ENCODE results near the gene ARPP21. TPM values are rescaled to one million over a fixed set of nuclear protein-coding genes. Genes with fewer than 3 reads are reported as not detected.

ARPP21 gene
- total and polyA plus RNA-seq, 2 experiments from 2014 or later = not detected

DNA sequence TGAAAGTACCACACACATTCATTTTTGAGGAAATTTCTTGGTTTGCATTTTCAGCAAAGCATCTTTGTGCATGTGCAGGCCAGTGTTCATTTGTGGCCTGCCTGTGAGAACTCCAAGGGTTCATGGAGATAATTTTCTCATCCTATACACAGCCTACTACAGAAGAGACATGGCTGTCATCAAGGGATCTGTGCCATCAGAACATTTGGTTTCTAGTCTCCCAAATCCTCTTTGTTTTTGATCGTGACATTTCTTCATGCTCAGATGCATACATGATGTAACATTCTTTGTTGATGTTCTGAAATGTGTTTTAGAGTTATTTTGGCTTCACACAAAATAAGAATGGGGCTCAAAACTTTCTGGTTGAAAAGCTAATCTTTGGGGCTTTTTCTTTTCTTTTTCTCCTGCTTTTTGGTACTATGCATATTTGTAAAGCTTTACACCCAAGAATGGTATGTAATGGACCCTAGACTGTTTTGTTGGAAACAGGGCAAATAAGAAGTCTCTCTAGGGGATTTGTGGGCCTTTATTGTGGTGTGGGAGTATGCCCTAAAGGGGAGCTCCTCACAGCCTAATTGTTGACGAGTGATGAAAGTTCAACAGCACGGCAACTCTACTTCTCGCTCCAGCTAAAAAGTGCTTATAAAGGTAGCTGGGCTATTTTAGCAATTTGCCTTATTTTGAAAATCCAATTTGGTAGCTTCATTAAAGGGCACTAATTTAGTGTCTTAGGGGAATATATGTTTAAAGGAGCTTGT, 3.2 kb upstream of the ARPP21 start:
- Histone ChIP-seq H3K9me2 (ENCODE audit: insufficient read depth) (no peaks in the 10 kb centered on the region), H4K20me1 (ENCODE audit: insufficient read depth) (no peaks in the 10 kb centered on the region), H3K4me1 (ENCODE audit: insufficient read depth) (no peaks in the 10 kb centered on the region), H3K4me2 (ENCODE audit: unreplicated experiment) (no peak overlapping the region), H3F3A (ENCODE audit: insufficient read depth) (no peaks in the 10 kb centered on the region), H3K4me3 (no peak overlapping the region), H3K27me3 (replicated peaks; ENCODE audit: insufficient read depth) (peaks cover 9% of the 10 kb centered on the region; the same call in 1 of the 2 replicates), H3K79me2 (ENCODE audit: insufficient read depth) (no peaks in the 10 kb centered on the region), H3K36me3 (ENCODE audit: low read depth) (no peaks in the 10 kb centered on the region), H2AFZ (no peak overlapping the region), H3K9ac (no peak overlapping the region), H3K27ac (no peak overlapping the region), H3K9me3 (ENCODE audit: low read depth) (no peaks in the 10 kb centered on the region)
- in situ Hi-C loops (cut with MboI) = no loop called here
- no peak for DNase-seq
- no peak for TF ChIP-seq EZH2 (IDR thresholded peaks at IDR 0.05; ENCODE audit: insufficient read depth, poor library complexity, severe bottlenecking)
- TF ChIP-seq EZH2phosphoT487 (IDR thresholded peaks at IDR 0.05; ENCODE audit: insufficient read depth, low read depth) = no peak
- 45 to 48% methylated on average over 4 of the region's 4 CpGs for WGBS, 2 experiments (ENCODE audit: low coverage in 1 of 2, low lambda C conversion rate in 2 of 2, missing lambda C conversion rate in 2 of 2)

DNA sequence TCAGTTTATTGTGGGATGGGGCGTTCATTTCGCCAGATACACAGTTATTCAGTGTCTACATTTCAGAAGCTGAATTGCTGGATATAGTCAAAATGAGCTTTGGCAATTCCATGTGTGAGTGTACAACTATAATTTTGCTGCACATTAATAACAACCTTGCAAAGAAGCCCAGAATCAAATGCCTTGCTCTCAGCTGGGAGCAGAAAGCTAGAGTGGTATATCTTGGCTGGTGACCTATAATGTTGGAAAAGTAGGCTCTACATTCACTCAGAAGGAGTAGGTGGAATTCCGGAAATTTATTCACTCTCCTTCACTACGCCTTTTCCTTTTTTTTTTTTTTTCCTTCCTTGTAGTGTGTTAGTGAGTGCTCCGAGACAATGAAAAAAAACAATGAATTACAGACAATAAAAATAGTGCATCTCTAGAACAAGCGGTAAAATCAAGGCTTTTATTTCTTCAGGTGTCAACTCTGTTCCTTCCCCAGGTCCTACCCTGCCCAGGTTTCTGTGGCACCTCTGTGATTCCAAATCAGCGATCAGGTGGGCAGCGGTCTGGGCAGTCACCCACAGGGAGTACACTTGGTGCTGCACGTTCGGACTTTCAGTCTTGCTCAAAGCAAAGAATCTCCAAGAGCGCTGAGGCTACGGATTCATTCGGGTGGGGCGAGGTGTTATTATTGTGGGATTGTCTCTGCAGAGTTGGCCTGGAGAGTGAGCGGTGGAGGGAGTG, 910 bp upstream of the ARPP21 start:
- in situ Hi-C loops (cut with MboI) = no loop called here
- no peak for TF ChIP-seq EZH2phosphoT487 (IDR thresholded peaks at IDR 0.05; ENCODE audit: insufficient read depth, low read depth)
- TF ChIP-seq EZH2 (IDR thresholded peaks at IDR 0.05; ENCODE audit: insufficient read depth, poor library complexity, severe bottlenecking) = no peak
- no peaks in the 10 kb centered on the region for H3K9me2 ChIP-seq (ENCODE audit: insufficient read depth)
- H3K36me3 ChIP-seq (ENCODE audit: low read depth) = no peaks in the 10 kb centered on the region
- H4K20me1 ChIP-seq (ENCODE audit: insufficient read depth) = no peaks in the 10 kb centered on the region
- DNase-seq = no peak
- no peak overlapping the region for H3K27ac ChIP-seq
- peaks cover 9% of the 10 kb centered on the region; the same call in 1 of the 2 replicates for H3K27me3 ChIP-seq (replicated peaks; ENCODE audit: insufficient read depth)
- no peak overlapping the region for H3K4me2 ChIP-seq (ENCODE audit: unreplicated experiment)
- H3K79me2 ChIP-seq (ENCODE audit: insufficient read depth) = no peaks in the 10 kb centered on the region
- no peaks in the 10 kb centered on the region for H3K9me3 ChIP-seq (ENCODE audit: low read depth)
- H3K4me1 ChIP-seq (ENCODE audit: insufficient read depth) = no peaks in the 10 kb centered on the region
- no peak overlapping the region for H3K4me3 ChIP-seq
- H3F3A ChIP-seq (ENCODE audit: insufficient read depth) = no peaks in the 10 kb centered on the region
- 46 to 49% methylated on average over 15 of the region's 15 CpGs for WGBS, 2 experiments (ENCODE audit: low coverage in 1 of 2, low lambda C conversion rate in 2 of 2, missing lambda C conversion rate in 2 of 2)
- no peak overlapping the region for H2AFZ ChIP-seq
- H3K9ac ChIP-seq = no peak overlapping the region

- Histone ChIP-seq H3K36me3 (ENCODE audit: low read depth) (no peaks in the 10 kb centered on the region), H3K4me2 (ENCODE audit: unreplicated experiment) (no peak overlapping the region), H4K20me1 (ENCODE audit: insufficient read depth) (no peaks in the 10 kb centered on the region), H3K4me3 (no peak overlapping the region), H3K27me3 (replicated peaks; ENCODE audit: insufficient read depth) (peaks cover 9% of the 10 kb centered on the region; the same call in 1 of the 2 replicates), H3K79me2 (ENCODE audit: insufficient read depth) (no peaks in the 10 kb centered on the region), H3F3A (ENCODE audit: insufficient read depth) (no peaks in the 10 kb centered on the region), H3K4me1 (ENCODE audit: insufficient read depth) (no peaks in the 10 kb centered on the region), H3K9me2 (ENCODE audit: insufficient read depth) (no peaks in the 10 kb centered on the region), H3K9ac (no peak overlapping the region), H3K27ac (no peak overlapping the region), H2AFZ (no peak overlapping the region), H3K9me3 (ENCODE audit: low read depth) (no peaks in the 10 kb centered on the region)
- WGBS, 2 experiments (ENCODE audit: low coverage in 1 of 2, low lambda C conversion rate in 2 of 2, missing lambda C conversion rate in 2 of 2) = 16 to 20% methylated on average over 14 to 17 of the region's 21 CpGs
- no peak for DNase-seq
- TF ChIP-seq EZH2 (IDR thresholded peaks at IDR 0.05; ENCODE audit: insufficient read depth, poor library complexity, severe bottlenecking) (no peak), EZH2phosphoT487 (IDR thresholded peaks at IDR 0.05; ENCODE audit: insufficient read depth, low read depth) (no peak)
- in situ Hi-C loops (cut with MboI) = no loop called here
These were observed 408 bp upstream of the ARPP21 start for GRCh38 chr3:35638980-35639253.

GRCh38 chr3:35640190-35641165, 1.2 kb downstream of the ARPP21 start:
- Histone ChIP-seq H4K20me1 (ENCODE audit: insufficient read depth) (no peaks in the 10 kb centered on the region), H3K27me3 (replicated peaks; ENCODE audit: insufficient read depth) (peaks cover 9% of the 10 kb centered on the region; the same call in 1 of the 2 replicates), H3K4me3 (no peak overlapping the region), H3K9me3 (ENCODE audit: low read depth) (no peaks in the 10 kb centered on the region), H2AFZ (no peak overlapping the region), H3K4me1 (ENCODE audit: insufficient read depth) (no peaks in the 10 kb centered on the region), H3K4me2 (ENCODE audit: unreplicated experiment) (no peak overlapping the region), H3K9ac (no peak overlapping the region), H3K36me3 (ENCODE audit: low read depth) (no peaks in the 10 kb centered on the region), H3K27ac (no peak overlapping the region), H3K79me2 (ENCODE audit: insufficient read depth) (no peaks in the 10 kb centered on the region), H3F3A (ENCODE audit: insufficient read depth) (no peaks in the 10 kb centered on the region), H3K9me2 (ENCODE audit: insufficient read depth) (no peaks in the 10 kb centered on the region)
- TF ChIP-seq EZH2 (IDR thresholded peaks at IDR 0.05; ENCODE audit: insufficient read depth, poor library complexity, severe bottlenecking) = no peak
- TF ChIP-seq EZH2phosphoT487 (IDR thresholded peaks at IDR 0.05; ENCODE audit: insufficient read depth, low read depth) = no peak
- in situ Hi-C loops (cut with MboI) = no loop called here
- WGBS, 2 experiments (ENCODE audit: low coverage in 1 of 2, low lambda C conversion rate in 2 of 2, missing lambda C conversion rate in 2 of 2) = 46 to 52% methylated on average over 10 of the region's 10 CpGs
- DNase-seq = no peak
